ENCODE data around the gene TIMP1.

TIMP1 gene

DNA sequence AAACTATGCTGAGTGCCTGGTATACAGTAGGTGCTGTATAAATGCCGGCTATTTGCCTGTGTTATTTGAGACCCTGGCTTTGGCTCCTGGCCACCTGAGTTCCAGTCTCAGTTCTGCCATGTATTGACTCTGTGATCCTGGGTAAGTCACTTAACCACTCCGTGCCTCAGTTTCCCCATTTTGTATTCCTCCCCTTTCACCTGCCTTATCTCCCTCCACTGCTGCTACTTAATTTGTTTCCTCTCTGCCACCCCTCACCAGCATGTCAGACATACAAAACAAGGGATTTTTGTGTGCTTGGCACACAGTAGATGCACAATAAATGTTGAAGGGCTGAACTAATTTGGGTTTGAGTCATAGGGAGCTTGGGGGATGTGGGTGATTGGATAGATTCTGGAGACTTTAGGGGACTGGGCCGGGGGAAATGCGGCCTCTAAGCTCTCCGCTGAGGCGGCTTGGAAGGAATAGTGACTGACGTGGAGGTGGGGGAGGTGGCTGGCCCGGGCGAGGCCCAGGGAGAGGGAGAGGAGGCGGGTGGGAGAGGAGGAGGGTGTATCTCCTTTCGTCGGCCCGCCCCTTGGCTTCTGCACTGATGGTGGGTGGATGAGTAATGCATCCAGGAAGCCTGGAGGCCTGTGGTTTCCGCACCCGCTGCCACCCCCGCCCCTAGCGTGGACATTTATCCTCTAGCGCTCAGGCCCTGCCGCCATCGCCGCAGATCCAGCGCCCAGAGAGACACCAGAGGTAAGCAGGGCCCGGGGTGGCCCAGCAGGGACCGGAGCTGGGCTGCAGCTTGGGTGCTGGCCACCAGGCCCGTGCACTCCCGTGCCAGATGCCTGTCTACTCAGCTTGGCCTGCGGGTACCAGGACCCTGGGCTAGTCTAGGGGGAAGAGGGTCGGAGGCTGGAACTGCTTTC, at the start of gene TIMP1:
Gene TIMP1 (plus strand): TSS at position 706 of the 917 bp plus-strand sequence. CDS start 980 bp downstream, outside the sequence.
- peaks cover 13% of the 10 kb centered on the region for H3K4me1 ChIP-seq (ENCODE audit: control insufficient read depth, insufficient read depth, low read length)
- H3K36me3 ChIP-seq (ENCODE audit: control insufficient read depth, insufficient read depth, low read length) = no peaks in the 10 kb centered on the region
- no peaks in the 10 kb centered on the region for H3K9me3 ChIP-seq (ENCODE audit: control insufficient read depth, low read length)
- no peak within 1 kb of the TSS for H3K4me3 ChIP-seq (ENCODE audit: low read length)
- no peaks in the 10 kb centered on the region for H3K27me3 ChIP-seq (ENCODE audit: control insufficient read depth, insufficient read depth, low read length)
- peak within 1 kb of the TSS; percentile 66 for H3K9ac ChIP-seq (ENCODE audit: low read length)

DNA sequence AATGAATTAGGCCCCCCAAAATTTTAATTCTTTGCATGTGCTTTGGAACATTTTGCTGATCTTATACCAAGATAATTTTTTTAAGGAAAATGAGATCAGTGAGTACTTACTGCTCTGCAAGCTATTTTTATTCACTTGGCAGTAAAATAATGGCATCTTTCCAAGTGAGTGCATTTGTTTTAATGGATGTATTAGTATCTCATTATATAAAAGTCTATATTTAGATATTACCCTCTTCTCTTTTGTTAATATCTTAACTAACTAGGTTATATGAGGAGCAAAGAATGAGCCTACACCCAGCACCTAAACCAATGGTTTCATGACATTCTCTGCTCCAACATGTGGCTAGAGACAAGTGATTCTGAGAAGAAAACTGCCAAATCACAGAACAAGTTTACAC, 42.4 kb upstream of the TIMP1 start:
- Histone ChIP-seq H3K27me3 (ENCODE audit: control insufficient read depth, insufficient read depth, low read length) (no peaks in the 10 kb centered on the region), H3K4me1 (ENCODE audit: control insufficient read depth, insufficient read depth, low read length) (no peaks in the 10 kb centered on the region), H3K9me3 (ENCODE audit: control insufficient read depth, low read length) (no peaks in the 10 kb centered on the region), H3K36me3 (ENCODE audit: control insufficient read depth, insufficient read depth, low read length) (no peaks in the 10 kb centered on the region), H3K4me3 (ENCODE audit: low read length) (no peak overlapping the region), H3K9ac (ENCODE audit: low read length) (no peak overlapping the region)

DNA sequence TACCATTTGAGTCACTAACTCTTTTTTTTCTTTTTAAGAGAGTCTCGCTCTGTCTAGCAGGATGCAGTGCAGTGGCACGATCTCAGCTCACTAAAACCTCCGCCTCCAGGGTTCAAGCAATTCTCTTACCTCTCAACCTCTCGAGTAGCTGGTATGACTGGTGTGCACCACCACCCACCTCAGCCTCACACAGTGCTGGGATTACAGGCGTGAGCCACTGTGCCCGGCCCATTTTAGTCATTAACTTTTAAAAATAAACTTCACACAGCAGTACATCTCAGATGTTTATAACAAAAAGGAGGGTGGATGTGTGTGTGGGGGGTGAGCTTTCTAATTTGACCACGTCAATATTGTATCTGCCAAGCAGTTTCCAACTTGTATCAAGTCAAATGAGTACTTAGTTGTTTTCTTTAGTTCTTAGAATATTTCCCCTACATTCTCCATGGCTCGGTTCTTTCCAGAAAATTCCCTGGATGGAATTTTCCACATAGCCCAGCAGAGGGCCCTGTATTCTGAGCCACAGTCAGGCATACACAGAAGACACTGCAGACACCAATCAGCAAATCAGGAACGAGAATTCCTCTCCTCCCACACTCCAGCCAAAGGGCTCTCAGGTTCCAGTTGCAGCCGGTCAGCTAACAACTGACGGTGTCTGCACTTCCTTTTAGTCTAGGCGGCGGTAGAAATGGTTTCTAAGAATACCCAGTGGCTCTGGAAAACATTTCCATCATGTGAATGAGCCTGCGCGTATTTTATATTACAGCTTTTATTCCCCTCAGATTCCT, 41.3 kb upstream of the TIMP1 start:
- Histone ChIP-seq H3K9ac (ENCODE audit: low read length) (peak overlapping the region; percentile 43), H3K36me3 (ENCODE audit: control insufficient read depth, insufficient read depth, low read length) (no peaks in the 10 kb centered on the region), H3K27me3 (ENCODE audit: control insufficient read depth, insufficient read depth, low read length) (no peaks in the 10 kb centered on the region), H3K4me1 (ENCODE audit: control insufficient read depth, insufficient read depth, low read length) (no peaks in the 10 kb centered on the region), H3K4me3 (ENCODE audit: low read length) (no peak overlapping the region), H3K9me3 (ENCODE audit: control insufficient read depth, low read length) (no peaks in the 10 kb centered on the region)

- no peak overlapping the region for H3K9ac ChIP-seq (ENCODE audit: low read length)
Measured at GRCh38 chrX:47543496-47543895, 38.7 kb upstream of the TIMP1 start.

DNA sequence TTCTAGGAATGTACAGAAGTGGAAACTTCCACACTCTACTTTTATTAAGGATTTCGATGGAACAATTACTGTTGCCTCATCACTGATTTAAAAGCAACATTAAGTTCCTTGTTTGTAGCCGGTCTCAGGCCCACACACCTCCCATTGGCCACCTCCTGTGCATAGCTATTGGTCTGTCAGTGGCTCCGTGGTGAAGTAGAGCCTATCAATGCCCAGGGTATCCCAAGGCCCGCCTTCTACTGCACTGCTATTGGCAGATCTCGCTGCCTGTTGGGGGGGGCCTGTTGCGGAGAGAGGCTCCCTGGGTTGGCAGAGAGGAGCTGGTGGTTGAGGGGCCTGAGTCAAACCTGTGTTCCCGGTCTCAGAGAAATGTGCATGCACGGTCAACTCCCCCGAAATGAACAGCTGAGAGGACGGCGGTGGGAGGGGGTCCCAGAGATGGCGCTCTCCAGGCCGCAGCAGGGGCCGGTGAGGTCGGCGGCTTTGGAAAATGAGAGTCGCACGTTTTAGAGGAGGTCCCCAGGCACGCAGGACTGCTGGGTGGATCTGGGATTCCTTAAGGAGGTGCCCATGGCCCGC, 26.1 kb upstream of the TIMP1 start:
- Histone ChIP-seq H3K9ac (ENCODE audit: low read length) (peak overlapping the region; percentile 73), H3K9me3 (ENCODE audit: control insufficient read depth, low read length) (no peaks in the 10 kb centered on the region), H3K4me3 (ENCODE audit: low read length) (no peak overlapping the region), H3K4me1 (ENCODE audit: control insufficient read depth, insufficient read depth, low read length) (peaks cover 4% of the 10 kb centered on the region), H3K36me3 (ENCODE audit: control insufficient read depth, insufficient read depth, low read length) (no peaks in the 10 kb centered on the region), H3K27me3 (ENCODE audit: control insufficient read depth, insufficient read depth, low read length) (no peaks in the 10 kb centered on the region)

More at GRCh38 chrX:47543496-47543895, 38.7 kb upstream of the TIMP1 start:
- no peaks in the 10 kb centered on the region for H3K27me3 ChIP-seq (ENCODE audit: control insufficient read depth, insufficient read depth, low read length)
- H3K4me3 ChIP-seq (ENCODE audit: low read length) = no peak overlapping the region
- no peaks in the 10 kb centered on the region for H3K36me3 ChIP-seq (ENCODE audit: control insufficient read depth, insufficient read depth, low read length)
- H3K4me1 ChIP-seq (ENCODE audit: control insufficient read depth, insufficient read depth, low read length) = no peaks in the 10 kb centered on the region
- no peaks in the 10 kb centered on the region for H3K9me3 ChIP-seq (ENCODE audit: control insufficient read depth, low read length)

GRCh38 chrX:47558436-47558835, 23.8 kb upstream of the TIMP1 start:
- Histone ChIP-seq H3K27me3 (ENCODE audit: control insufficient read depth, insufficient read depth, low read length) (no peaks in the 10 kb centered on the region), H3K9me3 (ENCODE audit: control insufficient read depth, low read length) (no peaks in the 10 kb centered on the region), H3K4me3 (ENCODE audit: low read length) (no peak overlapping the region), H3K9ac (ENCODE audit: low read length) (no peak overlapping the region), H3K4me1 (ENCODE audit: control insufficient read depth, insufficient read depth, low read length) (peaks cover 15% of the 10 kb centered on the region), H3K36me3 (ENCODE audit: control insufficient read depth, insufficient read depth, low read length) (no peaks in the 10 kb centered on the region)

- H3K9me3 ChIP-seq (ENCODE audit: control insufficient read depth, low read length) = no peaks in the 10 kb centered on the region
- peaks cover 15% of the 10 kb centered on the region for H3K4me1 ChIP-seq (ENCODE audit: control insufficient read depth, insufficient read depth, low read length)
- peak overlapping the region; percentile 46 for H3K4me3 ChIP-seq (ENCODE audit: low read length)
Measured at GRCh38 chrX:47560179-47560933, 21.9 kb upstream of the TIMP1 start.

GRCh38 chrX:47560934-47561658, 21.1 kb upstream of the TIMP1 start, which contains the start of gene ARAF:
ARAF (plus strand) TSS chrX:47561205; CDS start chrX:47562968, 1,763 bp downstream.
- Histone ChIP-seq H3K36me3 (ENCODE audit: control insufficient read depth, insufficient read depth, low read length) (no peaks in the 10 kb centered on the region), H3K27me3 (ENCODE audit: control insufficient read depth, insufficient read depth, low read length) (no peaks in the 10 kb centered on the region), H3K4me1 (ENCODE audit: control insufficient read depth, insufficient read depth, low read length) (peaks cover 15% of the 10 kb centered on the region)

More at GRCh38 chrX:47560179-47560933, 21.9 kb upstream of the TIMP1 start:
- Histone ChIP-seq H3K27me3 (ENCODE audit: control insufficient read depth, insufficient read depth, low read length) (no peaks in the 10 kb centered on the region), H3K36me3 (ENCODE audit: control insufficient read depth, insufficient read depth, low read length) (no peaks in the 10 kb centered on the region), H3K9ac (ENCODE audit: low read length) (peak overlapping the region; percentile 75)

GRCh38 chrX:47561659-47562151, 20.5 kb upstream of the TIMP1 start:
- H3K4me1 ChIP-seq (ENCODE audit: control insufficient read depth, insufficient read depth, low read length) = peaks cover 15% of the 10 kb centered on the region

More at GRCh38 chrX:47560934-47561658, 21.1 kb upstream of the TIMP1 start, which contains the start of gene ARAF:
- H3K9me3 ChIP-seq (ENCODE audit: control insufficient read depth, low read length) = no peaks in the 10 kb centered on the region
- H3K4me3 ChIP-seq (ENCODE audit: low read length) = peak within 1 kb of the TSS; percentile 46
- peak within 1 kb of the TSS; percentile 75 for H3K9ac ChIP-seq (ENCODE audit: low read length)

DNA sequence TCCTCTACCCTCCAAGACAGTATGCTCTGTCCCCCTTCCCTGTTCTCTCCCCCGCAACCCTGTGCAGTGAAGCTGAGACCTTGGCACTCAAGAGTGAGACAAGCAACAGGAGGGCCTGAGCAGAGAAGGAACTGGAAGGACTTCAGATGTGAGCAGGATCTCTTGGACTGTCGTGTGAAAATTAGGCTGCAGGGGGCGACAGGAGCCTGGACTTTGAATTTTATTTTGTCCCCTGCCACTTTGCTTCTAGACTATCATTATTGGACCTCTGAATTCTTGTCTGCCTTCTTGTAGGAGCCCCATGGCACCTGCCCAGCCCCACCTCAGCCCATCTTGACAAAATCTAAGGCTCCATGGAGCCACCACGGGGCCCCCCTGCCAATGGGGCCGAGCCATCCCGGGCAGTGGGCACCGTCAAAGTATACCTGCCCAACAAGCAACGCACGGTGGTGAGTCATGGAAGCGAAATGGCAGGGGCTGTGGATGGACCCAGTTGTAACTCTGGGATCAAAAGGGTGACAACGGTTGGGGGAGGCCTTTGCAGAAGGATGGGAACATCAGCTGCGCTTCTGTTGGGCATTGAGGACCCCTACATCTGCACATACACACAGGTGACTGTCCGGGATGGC, 19.5 kb upstream of the TIMP1 start:
- H3K9me3 ChIP-seq (ENCODE audit: control insufficient read depth, low read length) = no peaks in the 10 kb centered on the region
- no peak overlapping the region for H3K9ac ChIP-seq (ENCODE audit: low read length)
- no peaks in the 10 kb centered on the region for H3K36me3 ChIP-seq (ENCODE audit: control insufficient read depth, insufficient read depth, low read length)
- peaks cover 15% of the 10 kb centered on the region for H3K4me1 ChIP-seq (ENCODE audit: control insufficient read depth, insufficient read depth, low read length)
- H3K4me3 ChIP-seq (ENCODE audit: low read length) = no peak overlapping the region
- no peaks in the 10 kb centered on the region for H3K27me3 ChIP-seq (ENCODE audit: control insufficient read depth, insufficient read depth, low read length)

More at GRCh38 chrX:47561659-47562151, 20.5 kb upstream of the TIMP1 start:
- H3K27me3 ChIP-seq (ENCODE audit: control insufficient read depth, insufficient read depth, low read length) = no peaks in the 10 kb centered on the region
- no peak overlapping the region for H3K4me3 ChIP-seq (ENCODE audit: low read length)
- H3K9me3 ChIP-seq (ENCODE audit: control insufficient read depth, low read length) = no peaks in the 10 kb centered on the region
- no peaks in the 10 kb centered on the region for H3K36me3 ChIP-seq (ENCODE audit: control insufficient read depth, insufficient read depth, low read length)
- H3K9ac ChIP-seq (ENCODE audit: low read length) = peak overlapping the region; percentile 75

Data from mucosa of stomach (tissue), 1 donor.